NCI-H2081 treated with DMSO at 0.1 percent for 48 hours (cell line): ENCODE data around the gene FBXW12.

Experiments used
- DNase-seq: peaks from one replicate; lab custom pipeline; 2025; lab: John Stamatoyannopoulos, UW

Gene FBXW12

DNA sequence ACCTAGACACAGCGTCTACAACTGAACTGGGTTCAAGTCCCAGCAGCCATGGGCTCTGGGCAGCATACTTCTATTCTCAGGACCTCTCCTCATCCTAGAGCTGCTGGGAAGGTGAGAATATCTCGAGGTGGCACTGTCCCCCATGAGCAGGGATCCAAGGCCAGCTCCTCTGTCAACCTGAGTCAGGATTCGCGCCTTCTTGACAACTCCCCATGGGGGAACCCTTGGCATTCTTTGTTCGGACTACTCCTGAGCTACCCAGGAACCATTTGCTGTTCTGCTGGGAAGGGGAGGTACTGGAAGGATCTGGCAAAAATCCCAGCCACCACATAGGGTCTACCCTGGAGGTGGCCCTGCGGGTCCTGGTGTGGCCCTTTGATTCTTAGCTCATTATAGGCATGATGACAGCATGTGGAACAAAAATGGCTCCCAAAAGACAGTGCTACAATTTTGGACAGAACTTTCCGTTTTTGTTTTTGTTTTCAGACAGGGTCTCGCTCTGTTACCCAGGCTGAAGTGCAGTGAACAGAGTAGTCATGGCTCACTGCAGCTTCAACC, 35.6 kb downstream of the FBXW12 start:
- no peak for DNase-seq

DNA sequence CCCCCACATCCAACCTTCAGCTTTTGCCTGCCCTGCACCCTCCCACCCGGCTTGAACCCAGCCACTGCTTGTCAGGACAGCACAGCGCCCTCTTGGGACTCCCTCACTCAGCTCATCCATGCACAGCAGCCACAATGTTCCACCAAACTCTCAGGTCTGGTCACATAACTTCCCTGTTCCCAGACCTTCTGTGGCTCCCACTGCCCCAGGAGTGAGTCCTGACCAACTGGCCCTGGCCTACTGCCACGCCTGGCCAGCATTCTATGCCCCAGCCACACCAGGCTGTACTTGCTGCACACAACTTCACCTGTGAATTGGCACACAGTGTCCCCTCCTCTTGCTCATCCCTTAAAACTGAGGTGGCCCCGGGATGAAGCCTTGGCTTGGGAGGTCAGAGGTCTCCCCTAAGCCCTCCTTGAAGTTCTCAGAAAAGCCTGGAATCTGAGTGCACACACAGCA, 36.8 kb downstream of the FBXW12 start:
- DNase-seq, result no peak

DNA sequence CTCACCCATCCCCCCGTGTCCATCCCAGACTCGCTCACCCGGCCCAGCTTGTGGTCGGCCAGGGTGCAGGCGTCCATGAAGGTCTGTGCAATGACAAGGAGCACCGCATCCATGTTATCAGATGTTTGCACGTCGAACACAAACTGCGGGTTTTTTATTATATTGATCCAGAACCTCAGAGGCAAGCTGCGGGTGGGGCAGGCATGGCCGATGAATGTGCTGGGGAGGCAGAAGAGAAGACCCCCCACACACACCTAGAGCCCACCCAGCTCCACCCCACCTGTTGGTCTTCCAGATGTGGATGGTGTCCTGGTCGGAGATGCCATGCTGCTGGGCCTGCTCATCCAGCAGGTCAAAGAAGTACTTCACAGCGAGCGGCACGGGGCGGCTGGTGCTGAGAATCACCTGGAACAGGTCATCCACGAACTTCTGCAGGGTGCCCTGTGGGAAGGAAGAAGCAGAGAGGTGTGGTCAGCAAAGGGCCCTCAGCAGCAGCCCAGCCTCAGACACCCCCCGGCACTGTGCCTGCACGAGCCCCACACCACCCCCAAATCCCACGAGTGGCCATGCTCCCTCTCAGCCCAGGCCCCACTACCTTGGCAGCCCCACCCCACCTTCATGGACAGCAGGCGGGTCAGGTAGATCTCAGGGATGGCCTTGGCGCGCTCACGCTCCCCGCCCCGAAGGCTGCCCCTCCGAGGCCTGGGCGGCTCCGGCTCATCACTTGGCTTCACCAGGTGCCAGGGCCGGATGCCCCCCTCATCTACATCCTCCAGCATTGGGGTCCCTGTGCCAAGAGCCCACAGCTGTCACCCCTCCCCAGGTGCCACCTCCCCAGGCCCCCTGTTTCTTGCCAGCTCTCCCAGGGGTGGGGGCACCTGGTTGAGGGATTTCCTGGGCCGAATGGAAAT, 37.5 kb downstream of the FBXW12 start:
- DNase-seq, result no peak

- no peak for DNase-seq
Measured at GRCh38 chr3:48410205-48411040, 38.4 kb downstream of the FBXW12 start.

GRCh38 chr3:48411041-48411588, 39.1 kb downstream of the FBXW12 start:
- no peak for DNase-seq

GRCh38 chr3:48411606-48412374, 39.8 kb downstream of the FBXW12 start:
- no peak for DNase-seq

GRCh38 chr3:48412375-48413001, 40.5 kb downstream of the FBXW12 start:
- DNase-seq, result no peak

- no peak for DNase-seq
Measured at GRCh38 chr3:48413086-48413485, 41.1 kb downstream of the FBXW12 start.

DNA sequence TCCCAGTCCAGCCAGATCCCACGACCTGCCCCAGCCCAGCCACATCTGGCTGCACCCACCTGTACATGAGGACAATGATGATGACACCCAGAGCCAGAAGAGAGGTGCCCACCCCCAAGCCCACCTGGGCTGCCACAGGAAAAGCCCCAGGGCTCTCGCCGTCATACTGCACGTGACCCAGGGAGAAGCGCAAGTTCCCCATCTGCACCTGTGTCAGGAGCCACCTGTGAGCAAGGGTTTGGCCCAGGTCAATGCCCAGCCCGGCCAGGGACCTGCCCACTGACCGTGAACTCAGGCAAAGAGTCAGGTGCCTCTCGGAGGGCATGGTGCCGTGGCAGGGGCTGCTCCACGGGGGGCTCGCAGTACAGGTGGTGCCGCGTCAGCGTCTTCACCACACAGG, 41.6 kb downstream of the FBXW12 start:
- DNase-seq, result no peak

DNA sequence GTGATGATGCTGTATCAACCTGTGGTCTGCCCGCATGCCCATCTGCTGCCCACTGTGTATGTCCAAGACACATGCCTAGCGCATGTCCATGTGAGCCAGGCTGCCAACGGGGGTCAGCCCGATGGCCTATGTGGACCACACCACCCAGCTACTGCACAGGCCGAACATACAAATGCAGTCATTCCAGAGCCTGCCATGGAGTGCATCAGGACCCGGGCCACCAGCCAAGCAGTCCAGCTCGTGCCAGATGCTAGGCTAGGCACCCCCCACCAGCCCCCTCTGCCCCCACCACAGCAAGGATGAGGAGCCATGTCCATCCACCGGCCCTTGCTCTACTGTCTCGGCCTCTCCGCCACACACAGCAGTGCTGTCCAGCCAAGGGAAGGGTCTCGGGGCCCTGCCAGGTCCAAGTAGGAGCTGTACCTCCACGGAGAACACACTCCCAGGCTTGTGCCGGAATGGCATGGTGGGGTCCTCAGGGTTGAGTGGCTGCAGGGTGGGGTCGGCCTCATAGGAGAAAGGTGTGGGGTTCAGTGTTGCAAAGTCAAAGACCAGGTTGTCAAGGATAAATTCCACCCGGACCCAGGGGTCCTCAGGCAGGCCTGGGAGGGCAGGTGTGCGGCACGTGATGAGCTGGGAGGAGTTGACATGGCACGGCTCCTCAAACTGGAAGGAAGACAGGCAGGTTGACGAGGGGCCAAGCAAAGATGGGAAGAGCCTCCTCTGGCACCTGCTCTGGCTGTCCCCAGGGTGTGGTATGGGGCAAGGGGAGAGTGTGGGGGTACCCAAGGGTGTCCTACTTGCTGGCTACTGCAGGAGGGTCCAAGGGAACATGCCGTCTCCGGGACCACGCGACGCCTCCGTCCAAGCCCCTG, 42.6 kb downstream of the FBXW12 start:
- no peak for DNase-seq

DNA sequence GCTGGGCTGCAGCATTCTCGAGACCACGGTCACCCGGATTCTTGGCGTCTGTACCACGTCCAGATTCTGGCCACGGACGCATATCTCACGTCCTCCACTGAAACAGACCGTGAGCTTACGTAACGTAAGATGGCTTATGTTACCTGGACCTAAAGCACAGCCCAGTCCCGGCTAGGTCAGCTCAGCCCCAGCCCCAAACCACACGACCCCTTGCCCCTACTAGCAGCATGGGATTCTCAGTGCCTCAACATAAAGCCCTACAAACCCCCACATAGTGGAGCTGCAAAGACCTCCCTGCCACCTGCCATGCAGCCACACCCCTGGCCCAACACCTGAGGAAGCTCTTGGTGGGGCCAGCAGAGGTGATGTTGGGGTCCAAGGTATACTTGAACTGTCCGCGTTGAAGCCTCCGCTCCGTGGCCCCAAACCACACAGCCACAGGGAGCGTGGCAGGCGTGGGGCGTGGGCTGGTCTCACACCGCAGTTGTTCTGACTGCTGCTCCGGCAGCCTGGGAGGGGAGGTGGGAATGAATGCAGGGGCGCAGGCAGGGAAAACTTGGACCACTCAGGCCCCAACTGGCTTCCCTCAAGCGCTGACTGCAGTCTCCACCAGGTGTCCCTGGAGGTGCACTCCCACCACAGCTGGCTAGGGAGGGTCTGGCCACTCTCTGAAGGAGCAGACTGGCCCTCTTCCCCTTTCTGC, 43.4 kb downstream of the FBXW12 start:
- no peak for DNase-seq

- DNase-seq, result no peak
Measured at GRCh38 chr3:48416091-48416505, 44.1 kb downstream of the FBXW12 start.

GRCh38 chr3:48416546-48416945, 44.5 kb downstream of the FBXW12 start:
- no peak for DNase-seq

DNA sequence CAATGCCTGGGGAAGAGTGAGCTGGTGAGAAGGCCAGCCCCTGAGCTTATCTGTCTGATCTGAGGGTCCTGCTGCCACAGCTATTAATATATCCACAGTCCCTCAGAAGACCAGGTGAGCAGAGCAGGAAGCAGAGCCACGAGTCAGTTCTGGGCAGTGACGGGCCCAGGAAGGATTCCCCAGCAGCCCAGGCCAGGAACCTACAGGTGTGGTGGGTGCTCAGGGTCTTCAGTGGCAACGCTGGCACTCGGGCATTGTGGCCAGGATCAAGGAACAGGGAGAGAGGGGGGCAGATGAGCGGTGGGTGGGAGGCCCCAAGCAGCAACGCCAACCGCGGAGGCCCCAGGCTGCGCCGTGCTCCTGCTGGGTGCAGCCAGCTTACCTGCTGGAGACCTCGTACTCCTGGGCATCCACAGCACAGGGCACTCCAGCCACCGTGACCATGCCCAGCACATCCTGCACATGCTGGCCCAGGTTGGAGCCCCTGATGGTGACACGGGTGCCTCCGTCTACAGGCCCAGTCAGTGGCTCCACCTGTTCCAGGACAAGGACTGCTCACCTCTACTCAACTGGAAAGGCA, 45.6 kb downstream of the FBXW12 start:
- DNase-seq, result no peak

GRCh38 chr3:48418140-48418539, 46.1 kb downstream of the FBXW12 start:
- no peak for DNase-seq

DNA sequence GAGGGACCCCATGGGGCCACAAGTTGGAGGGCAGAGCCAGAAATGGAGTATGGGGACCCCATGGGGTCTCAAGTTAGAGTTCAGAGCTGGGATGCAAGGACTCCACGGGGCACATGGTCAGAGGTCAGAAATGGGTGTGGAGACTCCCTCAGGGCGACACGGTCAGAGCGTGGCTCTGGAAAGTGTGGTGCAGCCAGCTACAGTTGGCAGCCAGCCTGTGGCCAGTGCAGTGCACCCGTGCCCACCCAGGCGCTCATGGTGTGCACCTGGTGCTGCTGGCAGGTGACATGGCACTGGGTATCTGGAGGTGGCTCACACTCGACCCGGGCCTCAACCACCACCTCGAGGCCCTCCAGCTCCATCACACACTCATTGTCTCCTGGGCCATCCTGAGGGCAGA, 46.6 kb downstream of the FBXW12 start:
- no peak for DNase-seq

DNA sequence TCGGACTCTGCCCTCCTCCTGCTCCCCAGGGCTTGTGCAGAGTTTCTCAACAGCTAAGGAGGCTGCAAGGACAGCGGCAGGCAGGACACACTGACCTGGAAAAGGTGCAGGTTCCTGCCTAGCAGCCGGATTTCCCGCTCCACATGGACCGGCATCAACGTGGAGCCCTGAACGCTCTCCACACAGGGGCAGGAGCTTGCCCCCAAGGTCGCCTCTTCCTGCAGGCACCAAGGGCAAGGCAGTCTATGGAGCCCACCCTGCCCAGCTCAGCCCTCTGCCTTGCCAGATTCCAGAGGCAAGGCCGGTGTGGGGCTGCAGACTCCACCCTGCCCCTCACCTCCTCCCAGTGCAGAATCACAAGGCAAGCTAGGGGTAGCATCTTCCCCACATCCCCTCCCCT, 47.1 kb downstream of the FBXW12 start:
- no peak for DNase-seq

GRCh38 chr3:48419597-48419996, 47.6 kb downstream of the FBXW12 start:
- DNase-seq, result no peak

- no peak for DNase-seq
Measured at GRCh38 chr3:48420561-48420960, 48.5 kb downstream of the FBXW12 start.
